Body of pancreas (tissue), 4 donors: ENCODE results near the gene CCL20.

Experiments used
- POLR2A ChIP-seq, 3 donors: fragments of 450-650 bp; IDR thresholded peaks; one replicate each; pipeline ENCODE4 v1.6.1; 2016; ENCODE audit warnings: antibody characterized with exemption in 3 of 3, mild to moderate bottlenecking in 2 of 3
- TF ChIP-seq, protein P1 (sequence below), 7 experiments: fragments of 450-650 bp in 4 of 7; fragments of 200-600 bp in 3 of 7; sonication (generic) in 3 of 7; IDR thresholded peaks; one replicate each; pipeline ENCODE4 v1.5.1; 2016 to 2019; ENCODE audit warnings: antibody characterized with exemption in 7 of 7

DNA sequence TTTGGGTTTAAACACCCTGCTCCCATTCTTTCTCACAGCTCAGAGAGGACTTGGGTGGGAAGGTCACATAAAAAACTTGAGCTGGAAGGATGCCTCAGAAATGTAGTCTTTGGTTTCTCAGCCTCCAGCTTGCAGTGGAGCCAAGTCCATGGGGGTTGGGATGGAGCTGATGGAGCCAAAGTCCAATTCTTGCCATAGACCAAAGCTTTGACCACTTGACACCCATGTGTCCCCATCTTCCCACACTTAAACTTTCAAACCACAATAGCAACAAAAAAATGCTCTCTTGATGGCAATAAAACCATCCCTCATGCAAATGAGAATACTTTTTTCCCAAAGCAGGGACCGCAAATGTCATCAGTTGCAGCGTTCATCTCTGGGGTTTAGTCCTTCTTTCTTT lies 43.1 kb downstream of the CCL20 start:
- TF ChIP-seq POLR2A (IDR thresholded peaks at IDR 0.05) = no peak
- TF ChIP-seq, protein P1, sequence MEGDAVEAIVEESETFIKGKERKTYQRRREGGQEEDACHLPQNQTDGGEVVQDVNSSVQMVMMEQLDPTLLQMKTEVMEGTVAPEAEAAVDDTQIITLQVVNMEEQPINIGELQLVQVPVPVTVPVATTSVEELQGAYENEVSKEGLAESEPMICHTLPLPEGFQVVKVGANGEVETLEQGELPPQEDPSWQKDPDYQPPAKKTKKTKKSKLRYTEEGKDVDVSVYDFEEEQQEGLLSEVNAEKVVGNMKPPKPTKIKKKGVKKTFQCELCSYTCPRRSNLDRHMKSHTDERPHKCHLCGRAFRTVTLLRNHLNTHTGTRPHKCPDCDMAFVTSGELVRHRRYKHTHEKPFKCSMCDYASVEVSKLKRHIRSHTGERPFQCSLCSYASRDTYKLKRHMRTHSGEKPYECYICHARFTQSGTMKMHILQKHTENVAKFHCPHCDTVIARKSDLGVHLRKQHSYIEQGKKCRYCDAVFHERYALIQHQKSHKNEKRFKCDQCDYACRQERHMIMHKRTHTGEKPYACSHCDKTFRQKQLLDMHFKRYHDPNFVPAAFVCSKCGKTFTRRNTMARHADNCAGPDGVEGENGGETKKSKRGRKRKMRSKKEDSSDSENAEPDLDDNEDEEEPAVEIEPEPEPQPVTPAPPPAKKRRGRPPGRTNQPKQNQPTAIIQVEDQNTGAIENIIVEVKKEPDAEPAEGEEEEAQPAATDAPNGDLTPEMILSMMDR (IDR thresholded peaks at IDR 0.05) = no peak
